ENCODE measurements around the gene DICER1. TPM values are rescaled to one million over a fixed set of nuclear protein-coding genes. Genes with fewer than 3 reads are reported as not detected.

Gene DICER1
- polyA plus RNA-seq, 3 donors, result 48.9 to 70.3 (median 64.8) TPM

- no peak for DNase-seq
Measured at GRCh38 chr14:95092723-95093122, 64.6 kb downstream of the DICER1 start.

GRCh38 chr14:95091581-95091980, 65.7 kb downstream of the DICER1 start:
- no peak for DNase-seq

DNA sequence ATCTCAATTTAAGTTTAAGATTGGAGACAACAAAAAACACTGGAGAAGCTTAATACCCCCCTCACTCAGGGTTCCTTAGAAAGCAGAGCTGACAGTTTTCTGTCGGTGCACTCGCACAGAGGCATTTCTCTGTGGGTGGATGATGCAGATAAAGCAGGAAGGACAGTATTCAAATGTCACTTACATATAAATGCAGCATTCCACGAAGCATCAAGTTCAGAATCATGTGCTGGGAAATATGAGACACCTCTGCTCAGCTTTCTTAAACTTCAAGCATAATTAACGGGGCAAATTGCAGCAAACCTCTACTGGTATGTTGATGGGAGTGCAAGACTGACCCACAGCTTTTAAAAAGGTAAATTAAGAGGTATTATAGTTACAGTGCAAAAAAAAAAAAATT, 68.7 kb downstream of the DICER1 start:
- no peak for DNase-seq

DNA sequence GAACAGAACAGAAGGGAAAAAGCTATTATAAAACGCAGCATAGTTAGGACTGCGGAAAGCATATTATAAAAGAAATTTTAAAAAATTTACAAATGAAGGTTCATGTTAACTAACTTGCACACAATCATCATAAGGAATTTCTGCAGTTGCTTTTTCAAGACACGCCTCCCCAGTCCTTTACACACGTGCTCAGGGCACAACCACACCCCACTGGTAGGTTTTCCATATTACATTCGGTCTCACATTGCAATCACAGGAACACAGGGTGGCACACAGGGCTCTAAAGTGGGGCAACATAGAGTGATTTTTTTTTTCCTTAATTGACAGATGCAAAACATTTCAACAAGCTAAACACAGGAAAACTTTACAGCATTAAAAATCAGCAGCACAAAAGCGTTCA, 69.7 kb downstream of the DICER1 start:
- no peak for DNase-seq

DNA sequence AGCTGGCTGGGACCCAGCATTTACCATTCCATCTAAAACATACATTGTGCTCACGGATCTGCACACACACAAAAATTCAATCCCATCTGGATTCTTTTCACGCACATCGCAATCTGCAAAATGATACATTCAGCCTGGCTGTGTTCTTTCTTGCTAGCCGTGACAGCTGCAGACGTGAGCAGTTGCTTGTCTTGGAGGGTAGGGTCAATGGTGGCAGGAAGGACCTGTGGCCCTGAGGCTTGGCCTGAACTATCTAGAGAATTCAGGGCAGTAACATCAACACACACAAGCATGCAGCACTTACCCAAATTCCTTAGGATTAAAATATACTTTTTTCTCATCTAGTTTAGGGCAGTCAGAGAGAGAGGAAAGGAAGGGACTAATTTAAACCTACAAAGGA, 72.0 kb downstream of the DICER1 start:
- no peak for DNase-seq

- no peak for DNase-seq
Measured at GRCh38 chr14:95078867-95079266, 78.5 kb downstream of the DICER1 start.

DNA sequence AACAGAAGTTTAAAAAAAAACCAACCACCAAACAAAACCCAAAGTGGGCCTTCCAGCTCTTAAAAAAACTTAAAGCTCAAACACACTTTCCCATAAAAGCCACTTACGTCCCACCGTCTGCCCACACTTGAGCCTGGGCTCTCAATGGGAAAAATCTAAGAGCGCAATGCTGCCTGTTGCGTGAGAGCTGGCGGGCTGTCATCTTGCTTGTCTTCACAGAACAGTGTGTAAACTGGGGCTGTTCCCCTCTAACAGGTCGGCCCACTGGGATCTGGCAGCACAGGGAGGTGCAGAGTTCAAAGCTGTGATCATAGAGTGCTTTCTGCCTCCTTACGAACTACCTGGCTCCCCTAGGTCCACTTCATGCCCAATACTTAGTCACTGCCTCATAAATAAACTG, 80.0 kb downstream of the DICER1 start:
- DNase-seq, result no peak

DNA sequence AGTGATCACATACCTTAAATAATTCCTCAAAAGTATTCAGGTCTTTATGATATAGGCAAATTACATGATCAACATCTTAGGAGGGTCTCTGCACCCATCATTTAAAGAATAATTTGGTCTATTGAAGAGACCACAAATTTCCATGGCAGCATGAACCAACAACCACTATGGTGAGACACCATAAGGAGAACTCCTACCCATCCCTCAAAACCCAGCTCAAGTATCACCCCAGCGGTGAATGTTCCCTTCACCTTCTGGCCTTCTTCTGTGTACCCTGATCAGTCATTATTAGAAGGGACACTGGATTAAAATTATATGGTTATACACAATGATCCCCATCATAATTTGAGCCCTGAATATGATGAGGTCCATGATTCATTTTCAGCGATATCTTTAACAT, 81.5 kb downstream of the DICER1 start:
- no peak for DNase-seq

GRCh38 chr14:95073947-95074346, 83.4 kb downstream of the DICER1 start:
- DNase-seq, result no peak

DNA sequence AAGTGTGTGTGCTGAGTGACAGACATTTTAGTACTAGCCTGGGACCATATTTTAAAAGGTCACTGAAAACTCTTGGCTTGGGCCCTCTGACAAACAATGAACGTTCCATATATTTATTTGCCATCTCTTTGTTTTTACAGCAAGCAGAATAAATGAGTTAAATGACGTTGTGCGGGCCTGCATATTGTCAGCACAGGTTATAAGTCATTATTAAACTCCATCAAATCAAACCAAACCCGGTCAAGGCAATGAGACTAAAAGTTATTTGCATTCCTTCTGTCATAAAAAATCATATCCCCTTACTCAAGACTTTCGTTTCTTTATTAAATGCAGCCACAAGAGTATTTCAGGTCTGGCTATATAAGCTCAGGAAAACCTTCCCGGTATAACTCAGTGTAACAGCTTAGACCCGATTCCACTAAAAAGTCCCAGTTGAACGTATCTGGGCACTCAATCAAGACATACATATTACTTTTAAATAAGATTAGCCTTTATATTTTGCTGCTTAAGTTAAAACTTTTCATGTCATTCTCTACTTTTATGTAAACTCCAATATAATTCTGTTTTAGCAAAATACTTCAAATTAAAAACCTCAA, 84.9 kb downstream of the DICER1 start:
- DNase-seq, result no peak

- DNase-seq, result no peak
Measured at GRCh38 chr14:95071649-95072280, 85.6 kb downstream of the DICER1 start.

DNA sequence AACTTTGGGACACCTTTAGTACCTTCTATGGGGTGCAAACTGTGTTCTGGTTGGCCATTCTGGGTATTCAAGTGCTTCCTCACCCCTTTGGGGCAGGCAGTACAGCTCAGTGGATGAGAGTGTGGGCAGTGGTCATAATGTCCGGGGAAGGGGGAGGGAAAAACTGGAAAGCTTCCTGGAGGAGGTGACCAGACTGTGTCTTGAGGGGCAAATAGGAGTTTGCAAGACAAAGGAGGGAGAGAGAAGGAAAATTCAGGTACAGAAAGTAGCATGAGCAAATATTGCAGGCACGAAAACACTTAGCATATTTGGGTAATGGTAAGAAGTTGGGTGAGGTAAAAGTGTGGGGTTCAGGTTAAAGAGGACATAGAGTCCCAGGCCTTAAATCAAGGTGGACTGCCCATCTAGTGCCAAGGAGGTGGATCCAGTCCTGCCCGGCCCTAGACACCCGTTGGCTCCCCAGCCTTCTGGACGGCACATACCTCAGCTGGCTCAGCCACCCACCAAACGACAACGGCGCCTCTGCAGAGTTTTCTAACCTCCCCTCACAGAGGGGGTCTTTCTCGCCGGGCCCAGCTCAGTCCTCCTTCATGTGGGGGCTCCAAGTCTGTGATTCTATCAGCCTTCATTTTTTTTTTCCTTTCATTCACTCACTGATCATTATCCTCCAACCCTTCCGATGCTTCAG, 86.4 kb downstream of the DICER1 start:
- DNase-seq, result no peak

DNA sequence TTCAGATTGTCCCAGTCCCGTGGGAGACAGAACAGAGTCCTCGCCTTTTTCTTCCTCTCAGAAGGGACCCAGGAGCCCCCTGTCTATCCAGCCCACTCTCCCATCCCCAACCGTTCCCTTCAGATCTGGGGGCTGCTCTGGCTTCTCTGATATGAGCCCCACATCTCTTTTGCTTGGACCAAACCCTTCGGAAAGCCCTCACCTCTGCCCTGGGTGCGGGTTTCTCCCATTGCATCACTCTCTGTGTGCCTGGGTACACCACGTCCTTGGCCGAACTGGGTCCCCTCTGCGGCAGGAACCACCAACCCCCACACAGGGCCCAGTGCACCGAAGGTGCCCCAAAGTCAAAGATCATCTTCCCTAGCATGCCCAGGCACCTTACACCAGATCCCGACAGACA, 87.8 kb downstream of the DICER1 start:
- no peak for DNase-seq

DNA sequence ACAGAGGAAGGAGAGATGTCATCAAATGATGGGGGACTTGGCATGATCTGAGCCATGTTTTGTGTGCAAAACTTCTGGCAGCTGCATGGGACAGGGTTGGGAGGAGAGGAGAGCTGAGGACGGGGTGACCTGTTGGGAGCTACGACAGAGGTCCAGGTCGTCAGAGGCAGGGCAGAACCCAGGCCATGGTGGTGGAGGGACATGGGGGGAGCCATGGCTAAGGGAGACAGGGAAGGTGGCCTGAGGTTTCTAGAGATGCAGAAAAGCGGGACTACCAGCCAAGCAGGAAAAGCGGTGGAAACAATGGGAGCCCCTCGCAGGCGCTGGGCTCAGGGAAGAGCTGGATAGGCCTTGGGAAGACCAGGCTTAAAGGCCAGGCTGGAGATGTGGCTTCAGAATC, 88.3 kb downstream of the DICER1 start:
- no peak for DNase-seq

DNA sequence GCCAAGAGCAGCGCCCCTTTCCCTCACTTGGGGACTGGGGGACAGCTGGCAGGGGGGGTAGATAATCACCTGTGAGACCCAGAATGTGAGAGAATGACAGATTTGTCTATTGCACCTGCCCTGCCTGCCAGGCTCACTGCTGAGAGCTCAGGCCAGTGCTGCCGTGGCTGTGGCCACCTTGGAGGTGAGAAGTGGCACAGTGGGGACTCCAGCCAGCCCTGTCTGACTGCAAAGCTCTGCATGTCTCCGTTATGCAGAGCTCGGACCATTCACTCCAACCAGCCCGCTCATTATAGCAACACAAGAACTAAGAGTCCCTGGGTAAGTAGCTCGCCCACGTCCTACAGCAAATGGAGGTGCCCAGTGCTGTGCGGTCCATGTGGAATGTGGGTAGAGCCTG, 88.8 kb downstream of the DICER1 start:
- DNase-seq, result no peak

DNA sequence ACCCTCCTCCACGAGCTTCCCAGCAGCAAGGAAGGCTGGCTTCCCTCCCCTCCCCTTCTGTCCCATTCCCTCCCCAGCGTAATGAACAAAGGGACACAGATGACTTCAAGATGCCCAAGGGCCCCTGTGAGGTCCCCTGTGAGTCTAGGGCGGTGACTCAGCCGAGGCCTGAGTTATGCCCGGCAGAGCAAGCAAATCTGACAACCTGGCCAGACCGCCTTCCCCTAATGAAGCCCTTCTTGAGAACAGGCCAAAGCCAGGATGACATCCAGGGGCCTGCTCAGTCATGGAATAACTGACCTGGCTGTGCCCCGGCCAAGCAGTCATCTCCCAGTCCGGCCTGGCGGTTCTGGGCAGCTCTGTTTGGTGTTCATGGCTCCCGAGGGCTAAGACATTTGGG, 89.2 kb downstream of the DICER1 start:
- DNase-seq, result no peak

GRCh38 chr14:95067526-95067925, 89.8 kb downstream of the DICER1 start:
- DNase-seq, result no peak

- DNase-seq, result no peak
Measured at GRCh38 chr14:95066427-95066986, 90.8 kb downstream of the DICER1 start.

- no peak for DNase-seq
Measured at GRCh38 chr14:95065411-95065810, 91.9 kb downstream of the DICER1 start.

- DNase-seq, result no peak
Measured at GRCh38 chr14:95064734-95065133, 92.6 kb downstream of the DICER1 start.

- no peak for DNase-seq
Measured at GRCh38 chr14:95064256-95064655, 93.1 kb downstream of the DICER1 start.

- DNase-seq, result no peak
Measured at GRCh38 chr14:95063391-95063790, 93.9 kb downstream of the DICER1 start.

DNA sequence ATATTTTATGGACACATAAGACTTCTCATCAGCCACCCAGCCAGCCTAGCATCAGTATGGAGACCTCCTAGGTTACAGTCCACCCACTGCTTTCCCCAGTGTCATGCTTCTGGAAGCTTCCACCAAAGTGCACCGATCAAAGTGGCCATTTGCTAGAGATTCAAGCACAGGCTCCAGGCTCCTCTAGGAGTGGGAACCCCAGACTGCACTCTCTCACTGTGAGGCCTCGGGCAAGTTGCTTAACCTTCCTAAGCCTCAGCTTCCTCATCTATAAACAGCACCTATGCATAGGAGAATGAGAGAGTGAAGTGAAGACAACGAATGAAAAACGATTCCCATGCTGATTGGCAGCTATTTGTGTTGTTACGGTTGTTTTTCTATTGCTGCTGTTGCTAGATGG, 94.4 kb downstream of the DICER1 start:
- no peak for DNase-seq
